Middle frontal gyrus (tissue), 1 donor: ENCODE data around the gene BIRC5.

Source experiments
- DNase-seq: peaks from one replicate; pipeline ENCODE4 v3.0.0-alpha.2; 2015; ENCODE audit warnings: low spot score; ENCODE audit errors: extremely low spot score

Gene BIRC5

GRCh38 chr17:78255029-78255656 lies 41.1 kb downstream of the BIRC5 start:
- DNase-seq: no peak

- no peak for DNase-seq
These were observed 42.1 kb downstream of the BIRC5 start for GRCh38 chr17:78255953-78256706.

GRCh38 chr17:78256707-78257591 lies 42.9 kb downstream of the BIRC5 start:
- DNase-seq: no peak

GRCh38 chr17:78257810-78258322 lies 43.8 kb downstream of the BIRC5 start:
- DNase-seq: no peak

- no peak for DNase-seq
These were observed 44.5 kb downstream of the BIRC5 start for GRCh38 chr17:78258323-78259191.

- no peak for DNase-seq
These were observed 45.1 kb downstream of the BIRC5 start for GRCh38 chr17:78259192-78259554.

GRCh38 chr17:78263063-78263735 lies 49.1 kb downstream of the BIRC5 start:
- DNase-seq: no peak

GRCh38 chr17:78263736-78264340 lies 49.8 kb downstream of the BIRC5 start:
- no peak for DNase-seq

GRCh38 chr17:78264590-78264989 lies 50.5 kb downstream of the BIRC5 start:
- no peak for DNase-seq

GRCh38 chr17:78265121-78265520 lies 51.1 kb downstream of the BIRC5 start:
- no peak for DNase-seq

GRCh38 chr17:78266231-78266631 lies 52.2 kb downstream of the BIRC5 start:
- DNase-seq: no peak

GRCh38 chr17:78266771-78267170 lies 52.7 kb downstream of the BIRC5 start:
- DNase-seq: no peak

GRCh38 chr17:78267253-78268073 lies 53.4 kb downstream of the BIRC5 start:
- no peak for DNase-seq

- no peak for DNase-seq
These were observed 54.3 kb downstream of the BIRC5 start for GRCh38 chr17:78268191-78268874.

GRCh38 chr17:78268951-78269905 lies 55.2 kb downstream of the BIRC5 start:
- DNase-seq: no peak

- DNase-seq: no peak
These were observed 55.9 kb downstream of the BIRC5 start for GRCh38 chr17:78269955-78270381.
